Endodermal cell (in vitro differentiated cells): ENCODE data around the gene ELP4. TPM values are rescaled to one million over a fixed set of nuclear protein-coding genes. Genes with fewer than 3 reads are reported as not detected.

ENCODE experiments used
- DNase-seq: peaks from one replicate; pipeline ENCODE4 v3.0.0-alpha.2; 2017
- H3K27ac ChIP-seq: 2 replicates; pipeline ENCODE4 v1.5.1; 2013; ENCODE audit warnings: mild to moderate bottlenecking, low read depth, low read length, moderate library complexity
- H3K27me3 ChIP-seq: 2 replicates; pipeline ENCODE4 v1.6.1; 2013; ENCODE audit warnings: mild to moderate bottlenecking, low read length, moderate library complexity; ENCODE audit not compliant: insufficient read depth, control insufficient read depth, poor library complexity, severe bottlenecking
- H3K36me3 ChIP-seq: 2 replicates; pipeline ENCODE4 v1.7.0; 2013; ENCODE audit warnings: mild to moderate bottlenecking, low read length, moderate library complexity; ENCODE audit not compliant: control insufficient read depth, insufficient read depth
- H3K4me1 ChIP-seq: one replicate; pipeline ENCODE4 v1.7.0; 2013; ENCODE audit warnings: low read length; ENCODE audit not compliant: control insufficient read depth, insufficient read depth
- H3K4me3 ChIP-seq: 2 replicates; pipeline ENCODE4 v1.5.1; 2013; ENCODE audit warnings: mild to moderate bottlenecking, low read length, moderate library complexity
- H3K9ac ChIP-seq: 2 replicates; pipeline ENCODE4 v1.6.1; 2013; ENCODE audit warnings: mild to moderate bottlenecking, low read length, moderate library complexity; ENCODE audit not compliant: poor library complexity, severe bottlenecking; ENCODE audit errors: extremely low read depth
- H3K9me3 ChIP-seq: 2 replicates; pipeline ENCODE4 v1.6.1; 2013; ENCODE audit warnings: mild to moderate bottlenecking, low read length, moderate library complexity; ENCODE audit not compliant: control insufficient read depth
- H3K27ac Mint-ChIP-seq: 2 replicates; pipeline ENCODE4 v1.8.0; 2020; ENCODE audit warnings: mixed read lengths
- H3K27me3 Mint-ChIP-seq: 2 replicates; pipeline ENCODE4 v1.8.0; 2021; ENCODE audit warnings: mild to moderate bottlenecking, mixed read lengths; ENCODE audit not compliant: insufficient read depth
- H3K36me3 Mint-ChIP-seq: 2 replicates; pipeline ENCODE4 v1.8.0; 2020; ENCODE audit warnings: low read depth, mixed read lengths
- H3K4me1 Mint-ChIP-seq: 2 replicates; pipeline ENCODE4 v1.8.0; 2020; ENCODE audit warnings: mixed read lengths
- H3K4me3 Mint-ChIP-seq: 2 replicates; pipeline ENCODE4 v1.8.0; 2020; ENCODE audit warnings: mild to moderate bottlenecking, moderate library complexity, mixed read lengths
- H3K9me3 Mint-ChIP-seq: 2 replicates; pipeline ENCODE4 v1.8.0; 2020; ENCODE audit warnings: mild to moderate bottlenecking, mixed read lengths
- CTCF ChIP-seq: fragments of 200-600 bp; sonication (generic); conservative IDR thresholded peaks from 2 replicates; pipeline ENCODE4 v1.5.0; 2021; ENCODE audit warnings: antibody characterized with exemption, mild to moderate bottlenecking
- WGBS, 2 experiments: methylation state at CpG; one replicate each; pipeline versions ENCODE4 v1.1.5 to v1.1.7; 2013; ENCODE audit warnings: missing lambda C conversion rate in 2 of 2, mixed read lengths in 1 of 2; ENCODE audit not compliant: insufficient coverage in 1 of 2, insufficient read length in 1 of 2; 5-methylcytosine and 5-hydroxymethylcytosine counted together
- total RNA-seq, 2 donors: library from RNA; stranded (reverse); fragmentation: NEBNext Ultra II Directional in 1 of 2; extraction: Animal tissue kit (Norgen Biotek cat#: 25700) in 1 of 2; gene quantifications; 2 replicates in 1 of 2; 3 replicates in 1 of 2; pipeline ENCODE4 v1.2.1, GENCODE V29; 2021

ELP4 gene
- total RNA-seq, 2 donors from 2014 or later: 19.1 to 25.2 TPM

DNA sequence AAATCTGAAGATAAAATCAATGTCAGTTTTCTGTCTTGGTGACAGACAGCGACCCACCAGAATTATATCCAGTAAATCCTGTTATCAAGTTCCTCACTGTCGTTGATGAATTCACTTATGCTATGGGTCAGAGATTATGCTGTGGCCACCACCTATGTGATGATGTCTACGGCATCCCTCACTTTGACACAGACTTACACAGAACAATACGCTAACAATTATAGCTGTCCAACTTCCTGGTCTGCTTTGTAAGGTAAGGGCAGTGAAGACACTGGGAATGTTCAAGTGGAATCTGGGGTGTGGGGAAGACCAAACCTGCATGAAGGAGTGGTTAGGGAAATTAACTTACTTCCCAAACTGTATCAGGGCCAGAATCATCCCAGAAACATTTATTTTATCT, 320.8 kb downstream of the ELP4 start:
- no peak overlapping the region for H3K9ac ChIP-seq
- 69 to 88% methylated on average over 1 to 4 of the region's 4 CpGs for WGBS, 2 experiments
- H3K36me3 Mint-ChIP-seq: no peaks in the 10 kb centered on the region
- H3K4me3 ChIP-seq: peak overlapping the region; percentile 63
- DNase-seq: no peak
- H3K36me3 ChIP-seq: no peaks in the 10 kb centered on the region
- H3K27me3 ChIP-seq: peaks cover 46% of the 10 kb centered on the region
- no peaks in the 10 kb centered on the region for H3K9me3 Mint-ChIP-seq
- no peaks in the 10 kb centered on the region for H3K9me3 ChIP-seq
- H3K4me3 Mint-ChIP-seq: no peak overlapping the region
- TF ChIP-seq CTCF: no peak
- H3K4me1 Mint-ChIP-seq: peaks cover 34% of the 10 kb centered on the region
- no peak overlapping the region for H3K27ac ChIP-seq
- H3K27me3 Mint-ChIP-seq: peaks cover 50% of the 10 kb centered on the region
- no peak overlapping the region for H3K27ac Mint-ChIP-seq
- peaks cover 21% of the 10 kb centered on the region for H3K4me1 ChIP-seq

GRCh38 chr11:31834237-31834636, 324.7 kb downstream of the ELP4 start:
- H3K27ac Mint-ChIP-seq: no peak overlapping the region
- peak; percentile 67 for TF ChIP-seq CTCF
- DNase-seq: peak; percentile 67

More at GRCh38 chr11:31834237-31834636, 324.7 kb downstream of the ELP4 start:
- Histone ChIP-seq H3K9me3 (no peaks in the 10 kb centered on the region), H3K27ac (no peak overlapping the region), H3K36me3 (no peaks in the 10 kb centered on the region), H3K4me1 (peaks cover 7% of the 10 kb centered on the region), H3K4me3 (no peak overlapping the region), H3K9ac (no peak overlapping the region), H3K27me3 (peaks cover 30% of the 10 kb centered on the region)
- Mint-ChIP-seq H3K4me3 (no peak overlapping the region), H3K9me3 (no peaks in the 10 kb centered on the region), H3K4me1 (peaks cover 16% of the 10 kb centered on the region), H3K36me3 (no peaks in the 10 kb centered on the region), H3K27me3 (peaks cover 34% of the 10 kb centered on the region)
- WGBS, 2 experiments: 71 to 92% methylated on average over 1 of the region's 1 CpG

Other genes with a start within 250 kb of the ELP4 start
- 1 to 10 TPM; 2.9 to 3.2 TPM for gene DCDC1, start 140.0 kb upstream of the ELP4 start, total RNA-seq
- gene DNAJC24, start 139.9 kb upstream of the ELP4 start, total RNA-seq: 10 to 100 TPM; 23.9 to 28.6 TPM
- gene IMMP1L, start 145 bp upstream of the ELP4 start, total RNA-seq: 10 to 100 TPM; 28.9 to 44.9 TPM